IMR-90 (cell line): ENCODE measurements around the gene NOS1AP. TPM values are rescaled to one million over a fixed set of nuclear protein-coding genes. Genes with fewer than 3 reads are reported as not detected.

Experiments
- ATAC-seq: fragments of 200-7000 bp; cut with Tn5 transposase; 2 replicates; pipeline ENCODE4 v1.9.1; 2020; ENCODE audit warnings: low read depth, mild to moderate bottlenecking, moderate library complexity
- BruUV-seq: library from RNA; stranded (reverse); fragments of 400-500 nt; replicated peaks from 2 replicates; lab custom pipeline; 2021; lab: Mats Ljungman, UMichigan
- CTCF ChIA-PET: fragments of 300-600 bp; formaldehyde crosslinking; extraction: SDS; loops from one replicate; lab custom pipeline; 2021; ENCODE audit warnings: antibody characterized with exemption; lab: Yijun Ruan, JAX
- POLR2A ChIA-PET: fragments of 300-600 bp; sonication (Branson Sonifier 250); formaldehyde crosslinking; loops from one replicate; lab custom pipeline; 2022; ENCODE audit warnings: antibody characterized with exemption; ENCODE audit not compliant: unreplicated experiment; lab: Charles Lee
- DNase-seq: peaks from one replicate; pipeline ENCODE4 v3.0.0; 2013
- H2AFZ ChIP-seq: replicated peaks from 2 replicates; pipeline ENCODE3; 2013; ENCODE audit warnings: low read length, mild to moderate bottlenecking; ENCODE audit not compliant: poor library complexity
- H2AK5ac ChIP-seq: 2 replicates; pipeline ENCODE4 v1.6.1; 2013; ENCODE audit warnings: low read depth, low read length, inconsistent platforms
- H2AK9ac ChIP-seq: replicated peaks from 2 replicates; pipeline ENCODE3; 2013; ENCODE audit warnings: mild to moderate bottlenecking, low read depth, low read length, moderate library complexity; ENCODE audit not compliant: poor library complexity
- H2BK120ac ChIP-seq: 2 replicates; pipeline ENCODE4 v1.6.1; 2013; ENCODE audit warnings: low read depth, low read length, inconsistent platforms
- H2BK15ac ChIP-seq: 3 replicates; pipeline ENCODE4 v1.6.1; 2013; ENCODE audit warnings: low read depth, low read length, inconsistent platforms
- H2BK20ac ChIP-seq: 2 replicates; pipeline ENCODE4 v1.6.1; 2013; ENCODE audit warnings: low read depth, mild to moderate bottlenecking, inconsistent platforms, low read length, moderate library complexity
- H2BK5ac ChIP-seq: 2 replicates; pipeline ENCODE4 v1.6.1; 2013; ENCODE audit warnings: mild to moderate bottlenecking, low read depth, low read length, inconsistent platforms; ENCODE audit not compliant: poor library complexity, severe bottlenecking
- H3K14ac ChIP-seq: replicated peaks from 2 replicates; pipeline ENCODE4 v1.6.1; 2013; ENCODE audit warnings: low read depth, low read length, inconsistent platforms
- H3K18ac ChIP-seq: 2 replicates; pipeline ENCODE4 v1.6.1; 2013; ENCODE audit warnings: low read depth, low read length, control low read depth
- H3K23ac ChIP-seq: 2 replicates; pipeline ENCODE4 v1.6.1; 2013; ENCODE audit warnings: low read depth, low read length, inconsistent platforms
- H3K27ac ChIP-seq: 2 replicates; pipeline ENCODE4 v1.5.1; 2013; ENCODE audit warnings: mild to moderate bottlenecking, control low read depth, low read length; ENCODE audit not compliant: insufficient read depth
- H3K27me3 ChIP-seq: 2 replicates; pipeline ENCODE4 v1.6.1; 2013; ENCODE audit warnings: low read length; ENCODE audit not compliant: control insufficient read depth, insufficient read depth
- H3K36me3 ChIP-seq: 2 replicates; pipeline ENCODE4 v1.6.1; 2013; ENCODE audit warnings: low read length, mixed read lengths; ENCODE audit not compliant: control insufficient read depth, insufficient read depth
- H3K4ac ChIP-seq: 2 replicates; pipeline ENCODE4 v1.6.1; 2013; ENCODE audit warnings: low read depth, low read length, inconsistent platforms
- H3K4me1 ChIP-seq: 2 replicates; pipeline ENCODE4 v1.6.1; 2013; ENCODE audit warnings: low read length, mixed read lengths; ENCODE audit not compliant: control insufficient read depth, insufficient read depth
- H3K4me2 ChIP-seq: 2 replicates; pipeline ENCODE4 v1.6.1; 2013; ENCODE audit warnings: low read depth, mild to moderate bottlenecking, control low read depth, low read length, moderate library complexity
- H3K4me3 ChIP-seq: 2 replicates; pipeline ENCODE4 v1.5.1; 2013; ENCODE audit warnings: low read depth, mild to moderate bottlenecking, control low read depth, low read length, moderate library complexity; ENCODE audit not compliant: insufficient read depth
- H3K56ac ChIP-seq: 2 replicates; pipeline ENCODE4 v1.6.1; 2013; ENCODE audit warnings: low read length, inconsistent platforms; ENCODE audit not compliant: insufficient read depth; ENCODE audit errors: extremely low read depth
- H3K79me1 ChIP-seq, 2 experiments: 2 replicates each; pipeline ENCODE4 v1.6.1; 2013; ENCODE audit warnings: low read length in 2 of 2, inconsistent platforms in 1 of 2, low read depth in 1 of 2
- H3K9ac ChIP-seq: 2 replicates; pipeline ENCODE4 v1.6.1; 2013; ENCODE audit warnings: low read depth, low read length, control low read depth
- H3K9me1 ChIP-seq: 2 replicates; pipeline ENCODE4 v1.6.1; 2013; ENCODE audit warnings: low read length, inconsistent platforms; ENCODE audit not compliant: insufficient read depth
- H3K9me3 ChIP-seq: 2 replicates; pipeline ENCODE4 v1.6.1; 2013; ENCODE audit warnings: low read length; ENCODE audit not compliant: control insufficient read depth, insufficient read depth
- H4K20me1 ChIP-seq: 2 replicates; pipeline ENCODE4 v1.6.1; 2013; ENCODE audit warnings: low read length, inconsistent platforms; ENCODE audit not compliant: insufficient read depth
- H4K5ac ChIP-seq: 2 replicates; pipeline ENCODE4 v1.6.1; 2013; ENCODE audit warnings: mild to moderate bottlenecking, low read depth, low read length, control low read depth
- H4K8ac ChIP-seq, 2 experiments: 2 replicates each; pipeline ENCODE4 v1.6.1; 2013; ENCODE audit warnings: low read depth in 2 of 2, low read length in 2 of 2, control low read depth in 1 of 2, inconsistent platforms in 1 of 2
- H4K91ac ChIP-seq: 2 replicates; pipeline ENCODE4 v1.6.1; 2013; ENCODE audit warnings: low read depth, low read length, inconsistent platforms; ENCODE audit not compliant: insufficient read depth
- BHLHE40 ChIP-seq: fragments of 150-350 bp; IDR thresholded peaks from 2 replicates; pipeline ENCODE4 v1.6.1; 2016; ENCODE audit warnings: mild to moderate bottlenecking, low read depth, low read length
- FOS ChIP-seq: fragments of 150-350 bp; IDR thresholded peaks from 2 replicates; pipeline ENCODE4 v1.6.1; 2016; ENCODE audit warnings: low read depth, low read length
- MAFK ChIP-seq: IDR thresholded peaks from 2 replicates; pipeline ENCODE4 v1.6.1; 2012; ENCODE audit warnings: low read depth, low read length, improper control_type of control experiment
- MAZ ChIP-seq: IDR thresholded peaks from 2 replicates; pipeline ENCODE4 v1.6.1; 2012; ENCODE audit warnings: low read depth, mild to moderate bottlenecking, low read length, improper control_type of control experiment, moderate library complexity, borderline replicate concordance
- NFE2L2 ChIP-seq: fragments of 150-350 bp; IDR thresholded peaks from 2 replicates; pipeline ENCODE4 v1.6.1; 2016; ENCODE audit warnings: low read depth, mild to moderate bottlenecking, low read length
- POLR2A ChIP-seq: IDR thresholded peaks from 2 replicates; pipeline ENCODE4 v1.6.1; 2012; ENCODE audit warnings: mild to moderate bottlenecking, low read depth, low read length
- RAD21 ChIP-seq: IDR thresholded peaks from 2 replicates; pipeline ENCODE4 v1.6.1; 2012; ENCODE audit warnings: low read length, improper control_type of control experiment
- RCOR1 ChIP-seq: IDR thresholded peaks from 2 replicates; pipeline ENCODE4 v1.6.1; 2012; ENCODE audit warnings: mild to moderate bottlenecking, low read length, improper control_type of control experiment; ENCODE audit not compliant: insufficient replicate concordance
- RFX5 ChIP-seq: IDR thresholded peaks from 2 replicates; pipeline ENCODE4 v1.8.0; 2012; ENCODE audit warnings: low read depth, mild to moderate bottlenecking, low read length, moderate library complexity
- SMC3 ChIP-seq: fragments of 150-350 bp; IDR thresholded peaks from 2 replicates; pipeline ENCODE4 v1.6.1; 2016; ENCODE audit warnings: low read depth, mild to moderate bottlenecking, antibody characterized with exemption, low read length, moderate library complexity
- WGBS, 2 experiments: methylation state at CpG; one replicate each; pipeline versions ENCODE4 v1.1.5 to v1.1.7; 2013; ENCODE audit warnings: missing lambda C conversion rate in 2 of 2; ENCODE audit not compliant: insufficient read length in 1 of 2; ENCODE audit errors: extremely low coverage in 2 of 2; 5-methylcytosine and 5-hydroxymethylcytosine counted together
- dilution Hi-C: fragments of 300-500 bp; cut with HindIII; formaldehyde crosslinking; loops from one replicate; pipeline ENCODE4 v1.14.3; 2018; ENCODE audit warnings: low sequenced_read_pairs; ENCODE audit not compliant: unreplicated experiment
- in situ Hi-C: fragments of 300-500 bp; cut with MboI; formaldehyde crosslinking; loops from 3 replicates; pipeline ENCODE4 v1.14.3; 2019; ENCODE audit warnings: low sequenced_read_pairs, inconsistent platforms, mixed read lengths
- intact Hi-C: fragments of 100-400 bp; cut with micrococcal nuclease; formaldehyde crosslinking; loops from 2 replicates; pipeline ENCODE4 v1.10.0; 2022
- polyA plus RNA-seq, 3 experiments: library from polyadenylated mRNA; depleted of rRNA; stranded (reverse); fragments of >200 nt; gene quantifications; 2 replicates each; pipeline ENCODE4 v1.2.3, GENCODE V29; 2012; ENCODE audit warnings: low replicate concordance in 1 of 3
- total RNA-seq: library from RNA; depleted of rRNA; stranded (reverse); fragments of >200 nt; gene quantifications from 2 replicates; pipeline ENCODE4 v1.2.3, GENCODE V29; 2012
- TF ChIP-seq, protein P1 (sequence below): conservative IDR thresholded peaks from 2 replicates; pipeline ENCODE4 v1.5.1; 2012; ENCODE audit warnings: mild to moderate bottlenecking, low read depth, low read length, improper control_type of control experiment
- TF ChIP-seq, protein P2 (sequence below): fragments of 150-350 bp; IDR thresholded peaks from 2 replicates; pipeline ENCODE4 v1.6.1; 2017; ENCODE audit warnings: mild to moderate bottlenecking, antibody characterized with exemption, low read length, low read depth

The NOS1AP gene
- total and polyA plus RNA-seq, 2 of the 4 experiments (the other 2 are of a cell fraction): 0.18 to 0.19 TPM

GRCh38 chr1:162294015-162294414 lies 224.5 kb downstream of the NOS1AP start:
- Histone ChIP-seq H3K9ac (no peak overlapping the region), H2BK15ac (no peak overlapping the region), H3K9me3 (no peaks in the 10 kb centered on the region), H3K79me1 (no peaks in the 10 kb centered on the region), H3K23ac (no peak overlapping the region), H3K27ac (no peak overlapping the region), H3K9me1 (no peaks in the 10 kb centered on the region), H4K20me1 (no peaks in the 10 kb centered on the region), H3K36me3 (no peaks in the 10 kb centered on the region), H3K4ac (no peak overlapping the region), H2BK5ac (no peak overlapping the region), H2AK9ac (no peak overlapping the region), H4K91ac (no peak overlapping the region), H3K27me3 (peaks cover 7% of the 10 kb centered on the region), H3K18ac (no peak overlapping the region), H2BK20ac (no peak overlapping the region), H3K56ac (no peak overlapping the region), H2BK120ac (no peak overlapping the region), H2AFZ (no peak overlapping the region), H3K4me3 (no peak overlapping the region), H3K4me2 (no peak overlapping the region), H2AK5ac (no peak overlapping the region), H4K5ac (no peak overlapping the region), H4K8ac (no peak overlapping the region), H3K14ac (no peak overlapping the region), H3K4me1 (no peaks in the 10 kb centered on the region)
- dilution Hi-C loops: no loop called here
- ATAC-seq (no peak), DNase-seq (no peak)
- CTCF ChIA-PET: no interaction called here
- in situ Hi-C loops: no loop called here
- no TSS peak for BruUV-seq
- intact Hi-C loops: no loop called here
- POLR2A ChIA-PET: no interaction called here
- no peak for TF ChIP-seq SMC3
- TF ChIP-seq, protein P1, sequence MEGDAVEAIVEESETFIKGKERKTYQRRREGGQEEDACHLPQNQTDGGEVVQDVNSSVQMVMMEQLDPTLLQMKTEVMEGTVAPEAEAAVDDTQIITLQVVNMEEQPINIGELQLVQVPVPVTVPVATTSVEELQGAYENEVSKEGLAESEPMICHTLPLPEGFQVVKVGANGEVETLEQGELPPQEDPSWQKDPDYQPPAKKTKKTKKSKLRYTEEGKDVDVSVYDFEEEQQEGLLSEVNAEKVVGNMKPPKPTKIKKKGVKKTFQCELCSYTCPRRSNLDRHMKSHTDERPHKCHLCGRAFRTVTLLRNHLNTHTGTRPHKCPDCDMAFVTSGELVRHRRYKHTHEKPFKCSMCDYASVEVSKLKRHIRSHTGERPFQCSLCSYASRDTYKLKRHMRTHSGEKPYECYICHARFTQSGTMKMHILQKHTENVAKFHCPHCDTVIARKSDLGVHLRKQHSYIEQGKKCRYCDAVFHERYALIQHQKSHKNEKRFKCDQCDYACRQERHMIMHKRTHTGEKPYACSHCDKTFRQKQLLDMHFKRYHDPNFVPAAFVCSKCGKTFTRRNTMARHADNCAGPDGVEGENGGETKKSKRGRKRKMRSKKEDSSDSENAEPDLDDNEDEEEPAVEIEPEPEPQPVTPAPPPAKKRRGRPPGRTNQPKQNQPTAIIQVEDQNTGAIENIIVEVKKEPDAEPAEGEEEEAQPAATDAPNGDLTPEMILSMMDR: no peak
- no peak for TF ChIP-seq RAD21
- no peak for TF ChIP-seq MAZ
- TF ChIP-seq BHLHE40: no peak
- no peak for TF ChIP-seq POLR2A
- TF ChIP-seq NFE2L2: no peak
- no peak for TF ChIP-seq FOS
- TF ChIP-seq, protein P2, sequence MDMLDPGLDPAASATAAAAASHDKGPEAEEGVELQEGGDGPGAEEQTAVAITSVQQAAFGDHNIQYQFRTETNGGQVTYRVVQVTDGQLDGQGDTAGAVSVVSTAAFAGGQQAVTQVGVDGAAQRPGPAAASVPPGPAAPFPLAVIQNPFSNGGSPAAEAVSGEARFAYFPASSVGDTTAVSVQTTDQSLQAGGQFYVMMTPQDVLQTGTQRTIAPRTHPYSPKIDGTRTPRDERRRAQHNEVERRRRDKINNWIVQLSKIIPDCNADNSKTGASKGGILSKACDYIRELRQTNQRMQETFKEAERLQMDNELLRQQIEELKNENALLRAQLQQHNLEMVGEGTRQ: no peak
- no peak for TF ChIP-seq RFX5
- TF ChIP-seq MAFK: no peak
- no peak for TF ChIP-seq RCOR1
- no CpG with 5 or more reads among the region's 3 CpGs for WGBS, 2 experiments
